K562 (cell line): Measurements from ENCODE around the gene TFEB. TPM values are rescaled to one million over a fixed set of nuclear protein-coding genes. Genes with fewer than 3 reads are reported as not detected.

Source experiments
- ATAC-seq: fragments of 200-7000 bp; cut with Tn5 transposase; 3 replicates; pipeline ENCODE4 v1.9.1; 2020; ENCODE audit warnings: moderate library complexity
- BruUV-seq: library from RNA; stranded (reverse); fragments of 400-500 nt; replicated peaks from 2 replicates; lab custom pipeline; 2021; lab: Mats Ljungman, UMichigan
- CTCF ChIA-PET: fragments of 300-600 bp; formaldehyde crosslinking; extraction: SDS; loops from one replicate; lab custom pipeline; 2021; ENCODE audit warnings: low intra/inter-chr PET ratio; lab: Yijun Ruan, JAX
- POLR2A ChIA-PET: fragments of 300-600, 350-650 bp; sonication (Branson Sonifier 250); formaldehyde crosslinking; extraction: SDS; loops from one replicate; lab custom pipeline; 2021; ENCODE audit warnings: antibody characterized with exemption, inconsistent platforms; lab: Yijun Ruan, JAX
- DNase-seq, 4 experiments: peaks; one replicate each; pipeline versions ENCODE4 v3.0.0 to v3.0.0-alpha.2; 2011 to 2018; ENCODE audit warnings: low spot score in 3 of 4, mixed read lengths in 3 of 4; ENCODE audit errors: extremely low read depth in 1 of 4
- FAIRE-seq: peaks from 2 replicates; lab custom pipeline; 2011; peaks lifted over from hg19 to GRCh38; lab: Jason Lieb, UNC
- H2AFZ ChIP-seq: 2 replicates; pipeline ENCODE4 v1.6.0; 2011; ENCODE audit warnings: low read depth, low read length, control low read depth, inconsistent platforms
- H3K27ac ChIP-seq: fragments of 200-600 bp; 3 replicates; pipeline ENCODE4 v1.8.0; 2011; ENCODE audit warnings: low read depth, mild to moderate bottlenecking, control low read depth, inconsistent platforms, low read length, moderate library complexity, mixed read lengths; ENCODE audit errors: extremely low read depth
- H3K27me3 ChIP-seq, 2 experiments: fragments of 300-600 bp in 1 of 2; 2 replicates in 1 of 2; 3 replicates in 1 of 2; pipeline versions ENCODE4 v1.6.0 to v1.8.0; 2011; ENCODE audit warnings: inconsistent platforms in 2 of 2, low read length in 2 of 2, mild to moderate bottlenecking in 1 of 2, mixed read lengths in 1 of 2, moderate library complexity in 1 of 2; ENCODE audit not compliant: control insufficient read depth in 2 of 2, insufficient read depth in 2 of 2
- H3K36me3 ChIP-seq: fragments of 300-600 bp; 3 replicates; pipeline ENCODE4 v1.8.0; 2011; ENCODE audit warnings: mild to moderate bottlenecking, low read length, inconsistent platforms; ENCODE audit not compliant: control insufficient read depth, insufficient read depth
- H3K4me1 ChIP-seq, 2 experiments: fragments of 200-600 bp in 1 of 2; replicated peaks in 1 of 2; 2 replicates in 1 of 2; 3 replicates in 1 of 2; pipeline versions ENCODE4 v1.5.1 to v1.8.0; 2011; ENCODE audit warnings: inconsistent platforms in 2 of 2, low read length in 2 of 2, mild to moderate bottlenecking in 1 of 2, mixed read lengths in 1 of 2, moderate library complexity in 1 of 2; ENCODE audit not compliant: control insufficient read depth in 2 of 2, insufficient read depth in 2 of 2
- H3K4me2 ChIP-seq: 2 replicates; pipeline ENCODE4 v1.6.1; 2011; ENCODE audit warnings: low read length, control low read depth, inconsistent platforms, mixed read lengths; ENCODE audit not compliant: insufficient read depth
- H3K4me3 ChIP-seq: fragments of 200-600 bp; sonication (generic), shearing (Covaris generic); 2 replicates; pipeline ENCODE4 v1.5.1; 2016; ENCODE audit warnings: control low read depth, inconsistent platforms
- H3K79me2 ChIP-seq: fragments of 200-600 bp; 3 replicates; pipeline ENCODE4 v1.8.0; 2011; ENCODE audit warnings: low read length, inconsistent platforms; ENCODE audit not compliant: control insufficient read depth, insufficient read depth
- H3K9ac ChIP-seq, 2 experiments: 2 replicates each; pipeline versions ENCODE4 v1.6.0 to v1.6.1; 2011; ENCODE audit warnings: low read depth in 2 of 2, low read length in 2 of 2, control low read depth in 1 of 2, inconsistent platforms in 1 of 2, mild to moderate bottlenecking in 1 of 2, mixed read lengths in 1 of 2; ENCODE audit not compliant: insufficient read depth in 1 of 2
- H3K9me1 ChIP-seq: one replicate; pipeline ENCODE4 v1.6.0; 2011; ENCODE audit warnings: inconsistent platforms, mild to moderate bottlenecking, low read length, moderate library complexity; ENCODE audit not compliant: control insufficient read depth, insufficient read depth
- H3K9me3 ChIP-seq: replicated peaks from 2 replicates; pipeline ENCODE4 v1.5.1; 2011; ENCODE audit warnings: low read depth, low read length, inconsistent platforms; ENCODE audit not compliant: control insufficient read depth, insufficient read depth
- H4K20me1 ChIP-seq: replicated peaks from 2 replicates; pipeline ENCODE4 v1.6.1; 2011; ENCODE audit warnings: low read length, inconsistent platforms, mixed read lengths; ENCODE audit not compliant: control insufficient read depth, insufficient read depth
- BRCA1 ChIP-seq, 2 experiments: fragments of 450-650 bp in 1 of 2; sonication (generic) in 1 of 2; formaldehyde crosslinking in 1 of 2; IDR thresholded peaks; 2 replicates each; pipeline versions ENCODE4 v1.5.0 to v1.6.1; 2017 to 2020; ENCODE audit warnings: mild to moderate bottlenecking in 1 of 2, missing genetic modification reagents in 1 of 2
- GTF2A2 ChIP-seq: IDR thresholded peaks from 2 replicates; pipeline ENCODE4 v1.6.1; 2016; ENCODE audit warnings: mild to moderate bottlenecking, missing genetic modification characterization, missing compliant biosample characterization
- POLR2B ChIP-seq: fragments of 450-650 bp; IDR thresholded peaks from 2 replicates; pipeline ENCODE4 v1.6.1; 2018; ENCODE audit warnings: low read depth; ENCODE audit not compliant: partially characterized antibody
- RREB1 ChIP-seq: fragments of 250-450 bp; sonication (Bioruptor Pico); IDR thresholded peaks from 2 replicates; pipeline ENCODE4 v1.4.0; 2020
- TCF3 ChIP-seq: sonication (generic); formaldehyde crosslinking; IDR thresholded peaks from 2 replicates; pipeline ENCODE4 v1.4.0; 2020; ENCODE audit warnings: mild to moderate bottlenecking, missing genetic modification reagents
- UBTF ChIP-seq, 2 experiments: IDR thresholded peaks; 2 replicates each; pipeline ENCODE4 v1.6.1; 2012; ENCODE audit warnings: improper control_type of control experiment in 2 of 2, low read depth in 2 of 2, low read length in 2 of 2, borderline replicate concordance in 1 of 2
- ZMIZ1 ChIP-seq, 2 experiments: fragments of 150-350 bp in 1 of 2; IDR thresholded peaks; 2 replicates each; pipeline ENCODE4 v1.6.1; 2012 to 2016; ENCODE audit warnings: low read depth in 2 of 2, low read length in 2 of 2, mild to moderate bottlenecking in 1 of 2, moderate library complexity in 1 of 2
- ZNF12 ChIP-seq: sonication (generic); formaldehyde crosslinking; IDR thresholded peaks from 2 replicates; pipeline ENCODE4 v1.4.0; 2020; ENCODE audit warnings: mild to moderate bottlenecking, missing genetic modification reagents
- ZNF431 ChIP-seq: sonication (generic); formaldehyde crosslinking; IDR thresholded peaks from 2 replicates; pipeline ENCODE4 v1.8.0; 2022; ENCODE audit warnings: mild to moderate bottlenecking, missing genetic modification reagents
- WGBS: fragments of 100-300 bp; shearing (Covaris generic); methylation state at CpG from one replicate; pipeline ENCODE4 v1.1.6; 2016; ENCODE audit warnings: low coverage, mixed read lengths; ENCODE audit not compliant: insufficient coverage; ENCODE audit errors: missing lambda C conversion rate; 5-methylcytosine and 5-hydroxymethylcytosine counted together
- in situ Hi-C: fragments of 300-500 bp; cut with MboI; formaldehyde crosslinking; loops from 4 replicates; pipeline ENCODE4 v1.15.0; 2018; ENCODE audit warnings: inconsistent platforms, mixed read lengths
- intact Hi-C: fragments of 100-400 bp; cut with micrococcal nuclease; formaldehyde crosslinking; loops from 2 replicates; pipeline ENCODE4 v1.14.2; 2022
- polyA plus RNA-seq, 8 experiments: library from polyadenylated mRNA; depleted of rRNA in 4 of 8; stranded (reverse) in 5 of 8; unstranded in 3 of 8; fragments of >200 nt; fragmentation: Nextera tagmentation in 2 of 8; fragmentation: Illumina TruSeq in 1 of 8; extraction: Ambion mirVana in 2 of 8; extraction: Trizol in 1 of 8; gene quantifications; 2 replicates each; pipeline versions ENCODE4 v1.2.1 to v1.2.3, GENCODE V29; 2011 to 2014; ENCODE audit warnings: inconsistent platforms in 1 of 8, missing spikeins in 1 of 8
- total RNA-seq, 7 experiments: library from RNA; depleted of rRNA in 6 of 7; stranded (reverse); fragments of >200 nt in 6 of 7; fragmentation: Illumina TruSeq in 2 of 7; extraction: Trizol in 2 of 7; gene quantifications; 2 replicates each; pipeline versions ENCODE4 v1.2.1 to v1.2.3, GENCODE V29; 2011 to 2021; ENCODE audit warnings: low replicate concordance in 1 of 7

TFEB gene
- total and polyA plus RNA-seq, 9 of the 15 experiments (the other 6 are each of a cell fraction or from before 2014, with no cell fraction given): 0.04 to 4.7 (median 2.0) TPM

DNA sequence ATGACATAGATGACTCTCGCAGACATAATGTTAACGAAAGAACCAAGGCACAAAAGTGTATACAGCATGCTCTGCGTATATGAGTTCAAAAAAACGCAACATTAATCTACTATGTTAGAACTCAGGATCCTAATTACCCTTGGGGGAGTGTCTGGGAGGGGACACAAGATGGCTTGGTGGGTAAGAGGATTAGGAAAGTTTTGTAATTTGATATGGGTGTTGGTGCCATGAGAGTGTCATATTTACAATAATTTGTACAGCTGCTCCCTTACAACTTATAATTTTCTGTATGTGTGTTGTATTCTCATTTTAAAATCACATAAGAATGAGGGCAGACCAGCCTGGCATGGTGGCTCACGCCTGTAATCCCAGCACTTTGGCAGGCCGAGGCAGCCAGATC is 38.6 kb downstream of the TFEB start:
- FAIRE-seq (no peak), DNase-seq (no peak), ATAC-seq (no peak)
- 0 out of 5 replicates have a peak, but pooled peaks cover 0 to 3% of the 10 kb centered on the region in 2 experiments for H3K4me1 ChIP-seq
- no peaks in the 10 kb centered on the region for H3K79me2 ChIP-seq
- H3K9me1 ChIP-seq: no peaks in the 10 kb centered on the region
- no peaks in the 10 kb centered on the region for H3K9me3 ChIP-seq
- ChIA-PET POLR2A (no interaction called here), CTCF (interaction anchor here (0.5 kb wide), 1 partner anchor 328 kb away, joined by 3 read pairs; no protein-coding TSS in a partner anchor)
- no peak overlapping the region for H3K27ac ChIP-seq
- no peak overlapping the region for H3K4me2 ChIP-seq
- H3K27me3 ChIP-seq: peaks cover 0 to 23% of the 10 kb centered on the region in 2 experiments; a peak in 2 of 5 replicates
- H3K4me3 ChIP-seq: no peak overlapping the region
- intact Hi-C loops: no loop called here
- H2AFZ ChIP-seq: no peak overlapping the region
- H3K9ac ChIP-seq: no peak overlapping the region
- no peaks in the 10 kb centered on the region for H3K36me3 ChIP-seq
- peaks cover 4% of the 10 kb centered on the region; the same call in 1 of the 2 replicates for H4K20me1 ChIP-seq
- no TSS peak for BruUV-seq
- WGBS: 19% methylated on average over 6 of the region's 6 CpGs
- in situ Hi-C loops: loop anchor here (5.0 kb wide), 1 partner anchor 71 kb away; no protein-coding TSS in a partner anchor
- TF ChIP-seq ZNF12 (CRISPR knock-in tag) (no peak), POLR2B (no peak), ZNF431 (CRISPR knock-in tag) (no peak), BRCA1 (IDR thresholded peaks at IDR 0.05) (no peak), BRCA1 (CRISPR knock-in tag; IDR thresholded peaks at IDR 0.05) (no peak), UBTF (IDR thresholded peaks at IDR 0.05; ENCODE audit: borderline replicate concordance in 1 of 2, low read depth in 2 of 2, low read length in 2 of 2) (no peak), RREB1 (CRISPR knock-in tag) (no peak), ZMIZ1 (IDR thresholded peaks at IDR 0.05; ENCODE audit: low read depth in 2 of 2, low read length in 2 of 2) (no peak), GTF2A2 (no peak), TCF3 (CRISPR knock-in tag) (no peak)
